RCC 7860 (cell line): ENCODE data around the gene CILP2.

Source experiments
- DNase-seq: peaks from one replicate; pipeline ENCODE4 v3.0.0-alpha.2; 2015; ENCODE audit warnings: low spot score
- FAIRE-seq: peaks from 2 replicates; lab custom pipeline; 2012; peaks lifted over from hg19 to GRCh38; lab: Jason Lieb, UNC

CILP2 gene

GRCh38 chr19:19504754-19505668 is 33.1 kb upstream of the CILP2 start:
- FAIRE-seq (no peak), DNase-seq (no peak)

GRCh38 chr19:19505669-19506326 is 32.3 kb upstream of the CILP2 start:
- FAIRE-seq (no peak), DNase-seq (no peak)

GRCh38 chr19:19506592-19506991 is 31.5 kb upstream of the CILP2 start:
- FAIRE-seq = no peak
- no peak for DNase-seq

- no peak for FAIRE-seq
- no peak for DNase-seq
Measured at GRCh38 chr19:19507354-19507753, 30.7 kb upstream of the CILP2 start.

GRCh38 chr19:19508217-19508616 is 29.8 kb upstream of the CILP2 start:
- no peak for DNase-seq
- FAIRE-seq = no peak

GRCh38 chr19:19510432-19510831 is 27.6 kb upstream of the CILP2 start:
- DNase-seq = no peak
- no peak for FAIRE-seq

GRCh38 chr19:19513682-19514081 is 24.4 kb upstream of the CILP2 start:
- no peak for FAIRE-seq
- DNase-seq = no peak

- DNase-seq = no peak
- FAIRE-seq = no peak
Measured at GRCh38 chr19:19514215-19514657, 23.8 kb upstream of the CILP2 start.

GRCh38 chr19:19514881-19515641 is 23.0 kb upstream of the CILP2 start, which contains the start of gene TSSK6:
TSSK6 (minus strand) TSS chr19:19515548; CDS start chr19:19515427, 121 bp downstream.
- DNase-seq (no peak), FAIRE-seq (no peak)

- FAIRE-seq = no peak
- DNase-seq = peak; percentile 79
Measured at GRCh38 chr19:19515642-19516519, 22.2 kb upstream of the CILP2 start, which contains the start of gene NDUFA13. NDUFA13 (plus strand) TSS chr19:19516225; CDS start chr19:19516239, 14 bp downstream.

GRCh38 chr19:19517235-19517619 is 20.8 kb upstream of the CILP2 start:
- DNase-seq (no peak), FAIRE-seq (no peak)

GRCh38 chr19:19520989-19521388 is 17.1 kb upstream of the CILP2 start:
- no peak for DNase-seq
- FAIRE-seq = no peak

GRCh38 chr19:19523177-19523576 is 14.9 kb upstream of the CILP2 start:
- DNase-seq (no peak), FAIRE-seq (no peak)

- DNase-seq = no peak
Measured at GRCh38 chr19:19524053-19524452, 14.0 kb upstream of the CILP2 start.

GRCh38 chr19:19525611-19526380 is 12.3 kb upstream of the CILP2 start:
- FAIRE-seq = no peak

More at GRCh38 chr19:19524053-19524452, 14.0 kb upstream of the CILP2 start:
- FAIRE-seq = no peak

GRCh38 chr19:19526581-19527370 is 11.3 kb upstream of the CILP2 start:
- no peak for DNase-seq
- no peak for FAIRE-seq

More at GRCh38 chr19:19525611-19526380, 12.3 kb upstream of the CILP2 start:
- no peak for DNase-seq

- DNase-seq (no peak), FAIRE-seq (no peak)
Measured at GRCh38 chr19:19527371-19527656, 10.8 kb upstream of the CILP2 start.

GRCh38 chr19:19527674-19528625 is 10.1 kb upstream of the CILP2 start:
- FAIRE-seq (no peak), DNase-seq (no peak)
